Nephron (organoid): ENCODE data around the gene PTPRM.

ENCODE experiments used
- H3K27ac Mint-ChIP-seq, 3 experiments: 2 replicates each; pipeline ENCODE4 v1.8.0; 2020; ENCODE audit warnings: mixed read lengths in 3 of 3, mild to moderate bottlenecking in 2 of 3, moderate library complexity in 1 of 3
- H3K27me3 Mint-ChIP-seq: 2 replicates; pipeline ENCODE4 v1.8.0; 2021; ENCODE audit warnings: low read depth, mild to moderate bottlenecking, moderate library complexity, mixed read lengths
- H3K36me3 Mint-ChIP-seq: 2 replicates; pipeline ENCODE4 v1.8.0; 2020; ENCODE audit warnings: low read depth, mixed read lengths
- H3K4me1 Mint-ChIP-seq: 2 replicates; pipeline ENCODE4 v1.8.0; 2020; ENCODE audit warnings: mixed read lengths
- H3K4me3 Mint-ChIP-seq, 3 experiments: 2 replicates each; pipeline ENCODE4 v1.8.0; 2020; ENCODE audit warnings: mild to moderate bottlenecking in 3 of 3, mixed read lengths in 3 of 3, moderate library complexity in 2 of 3
- H3K9me3 Mint-ChIP-seq: 2 replicates; pipeline ENCODE4 v1.8.0; 2020; ENCODE audit warnings: mixed read lengths
- CTCF ChIP-seq, 3 experiments: fragments of 200-600 bp; sonication (generic); IDR thresholded peaks; one replicate each; pipeline ENCODE4 v1.5.0; 2021; ENCODE audit warnings: antibody characterized with exemption in 3 of 3; ENCODE audit not compliant: unreplicated experiment in 3 of 3

The PTPRM gene

GRCh38 chr18:7808992-7809391, 241.9 kb downstream of the PTPRM start:
- no peak overlapping the region for H3K4me3 Mint-ChIP-seq
- H3K27ac Mint-ChIP-seq, result no peak overlapping the region
- TF ChIP-seq CTCF (IDR thresholded peaks at IDR 0.05; ENCODE audit: unreplicated experiment in 3 of 3), result no peak
- peaks cover 7% of the 10 kb centered on the region for H3K36me3 Mint-ChIP-seq
- peaks cover 14% of the 10 kb centered on the region for H3K9me3 Mint-ChIP-seq
- H3K27me3 Mint-ChIP-seq, result peaks cover 3% of the 10 kb centered on the region
- H3K4me1 Mint-ChIP-seq, result peaks cover 14% of the 10 kb centered on the region

GRCh38 chr18:7809455-7809854, 242.3 kb downstream of the PTPRM start:
- Mint-ChIP-seq H3K27ac (no peak overlapping the region), H3K36me3 (peaks cover 11% of the 10 kb centered on the region), H3K4me3 (no peak overlapping the region), H3K27me3 (peaks cover 3% of the 10 kb centered on the region), H3K4me1 (peaks cover 14% of the 10 kb centered on the region), H3K9me3 (peaks cover 18% of the 10 kb centered on the region)
- TF ChIP-seq CTCF (IDR thresholded peaks at IDR 0.05; ENCODE audit: unreplicated experiment in 3 of 3), result no peak

GRCh38 chr18:7809978-7810377, 242.9 kb downstream of the PTPRM start:
- H3K27ac Mint-ChIP-seq, result no peak overlapping the region

DNA sequence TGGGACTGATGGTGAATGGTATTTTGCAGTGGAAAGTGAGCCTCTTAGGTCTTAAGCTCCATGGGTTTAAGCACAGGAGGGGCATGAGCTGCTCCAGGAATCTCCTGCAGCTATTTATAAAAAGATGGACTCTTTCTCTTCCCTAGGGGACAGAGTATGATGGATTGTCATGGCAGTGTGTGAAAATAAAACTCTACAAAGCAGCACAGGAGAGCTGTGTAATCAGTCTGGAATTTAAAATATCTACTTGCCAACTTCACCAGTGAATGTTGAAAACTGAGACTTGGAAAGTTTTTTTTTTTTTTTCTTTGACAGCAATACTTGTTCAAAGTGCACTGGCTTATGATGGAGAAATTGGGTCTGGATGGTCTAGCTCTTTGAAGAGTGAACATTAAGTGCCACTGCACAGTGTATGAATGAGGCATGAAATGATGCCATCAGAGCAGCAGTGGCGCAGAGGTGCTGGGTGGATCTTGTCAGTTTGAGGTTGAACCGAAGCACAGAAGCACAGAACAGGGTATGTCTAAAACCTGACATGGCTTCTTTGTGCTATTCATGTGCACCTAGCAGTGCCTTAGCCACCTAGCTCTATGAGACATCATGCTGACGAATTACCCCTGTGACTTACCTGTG, 245.4 kb downstream of the PTPRM start:
- Mint-ChIP-seq H3K9me3 (peaks cover 31% of the 10 kb centered on the region), H3K36me3 (peaks cover 26% of the 10 kb centered on the region), H3K27ac (no peak overlapping the region), H3K27me3 (peaks cover 3% of the 10 kb centered on the region), H3K4me1 (peaks cover 17% of the 10 kb centered on the region), H3K4me3 (no peak overlapping the region)
- TF ChIP-seq CTCF (IDR thresholded peaks at IDR 0.05; ENCODE audit: unreplicated experiment in 3 of 3), result no peak

More at GRCh38 chr18:7809978-7810377, 242.9 kb downstream of the PTPRM start:
- TF ChIP-seq CTCF (IDR thresholded peaks at IDR 0.05; ENCODE audit: unreplicated experiment in 3 of 3), result no peak
- Mint-ChIP-seq H3K4me3 (no peak overlapping the region), H3K27me3 (peaks cover 3% of the 10 kb centered on the region), H3K4me1 (peaks cover 14% of the 10 kb centered on the region), H3K9me3 (peaks cover 23% of the 10 kb centered on the region), H3K36me3 (peaks cover 15% of the 10 kb centered on the region)

- Mint-ChIP-seq H3K4me3 (no peak overlapping the region), H3K9me3 (peaks cover 31% of the 10 kb centered on the region), H3K4me1 (peaks cover 20% of the 10 kb centered on the region), H3K27ac (no peak overlapping the region), H3K36me3 (peaks cover 26% of the 10 kb centered on the region), H3K27me3 (peaks cover 3% of the 10 kb centered on the region)
- no peak for TF ChIP-seq CTCF (IDR thresholded peaks at IDR 0.05; ENCODE audit: unreplicated experiment in 3 of 3)
These were observed 246.0 kb downstream of the PTPRM start for GRCh38 chr18:7813131-7813530.

DNA sequence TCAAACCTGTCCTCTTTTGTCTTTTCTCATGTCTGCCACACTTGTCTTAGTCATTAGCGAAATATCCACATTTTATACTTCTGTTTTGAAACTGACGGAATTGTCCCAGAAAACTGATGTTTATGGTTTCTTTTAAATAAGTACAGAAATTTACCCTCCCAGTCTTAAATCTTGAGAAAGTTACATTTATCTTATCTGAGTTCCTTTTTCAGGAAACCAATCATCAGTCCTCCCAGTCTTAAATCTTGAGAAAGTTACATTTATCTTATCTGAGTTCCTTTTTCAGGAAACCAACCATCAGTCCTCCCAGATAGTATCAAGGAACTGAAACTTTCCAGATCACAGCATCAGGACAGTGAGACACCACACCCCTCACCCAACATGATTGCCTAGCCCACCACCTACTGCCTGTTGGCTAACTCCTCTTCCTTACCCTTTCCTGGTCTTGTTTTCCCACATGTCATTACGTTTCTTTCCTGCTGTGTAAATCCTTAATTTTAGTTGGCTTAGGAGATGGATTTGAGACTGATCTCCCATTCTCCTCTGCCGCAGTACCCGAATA, 247.7 kb downstream of the PTPRM start:
- Mint-ChIP-seq H3K9me3 (peaks cover 31% of the 10 kb centered on the region), H3K4me1 (peaks cover 20% of the 10 kb centered on the region), H3K4me3 (no peak overlapping the region), H3K36me3 (peaks cover 29% of the 10 kb centered on the region), H3K27ac (no peak overlapping the region), H3K27me3 (peaks cover 3% of the 10 kb centered on the region)
- no peak for TF ChIP-seq CTCF (IDR thresholded peaks at IDR 0.05; ENCODE audit: unreplicated experiment in 3 of 3)
